ENCODE data around the gene PLSCR2. TPM values are rescaled to one million over a fixed set of nuclear protein-coding genes. Genes with fewer than 3 reads are reported as not detected.

The PLSCR2 gene
- total RNA-seq, 4 donors from 2014 or later, result not detected

DNA sequence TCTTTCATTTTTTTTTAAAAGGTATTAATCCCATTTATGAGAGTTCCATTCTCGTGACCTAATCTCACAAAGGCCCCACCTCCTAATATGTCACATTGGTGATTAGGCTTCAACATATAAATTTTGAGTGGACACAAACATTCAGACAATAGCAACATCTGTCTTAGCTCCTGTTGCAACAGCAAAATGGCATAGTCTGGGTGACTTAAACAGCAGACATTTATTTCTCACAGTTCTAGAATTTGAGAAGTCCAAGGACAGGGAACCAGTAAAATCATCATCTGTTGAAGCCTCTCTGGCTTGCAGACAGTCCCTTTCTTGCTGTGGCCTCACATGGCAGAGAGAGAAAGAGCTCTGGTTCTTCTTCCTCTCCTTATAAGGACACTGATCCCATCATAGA, 3.2 kb upstream of the PLSCR2 start:
- TF ChIP-seq, protein P1, sequence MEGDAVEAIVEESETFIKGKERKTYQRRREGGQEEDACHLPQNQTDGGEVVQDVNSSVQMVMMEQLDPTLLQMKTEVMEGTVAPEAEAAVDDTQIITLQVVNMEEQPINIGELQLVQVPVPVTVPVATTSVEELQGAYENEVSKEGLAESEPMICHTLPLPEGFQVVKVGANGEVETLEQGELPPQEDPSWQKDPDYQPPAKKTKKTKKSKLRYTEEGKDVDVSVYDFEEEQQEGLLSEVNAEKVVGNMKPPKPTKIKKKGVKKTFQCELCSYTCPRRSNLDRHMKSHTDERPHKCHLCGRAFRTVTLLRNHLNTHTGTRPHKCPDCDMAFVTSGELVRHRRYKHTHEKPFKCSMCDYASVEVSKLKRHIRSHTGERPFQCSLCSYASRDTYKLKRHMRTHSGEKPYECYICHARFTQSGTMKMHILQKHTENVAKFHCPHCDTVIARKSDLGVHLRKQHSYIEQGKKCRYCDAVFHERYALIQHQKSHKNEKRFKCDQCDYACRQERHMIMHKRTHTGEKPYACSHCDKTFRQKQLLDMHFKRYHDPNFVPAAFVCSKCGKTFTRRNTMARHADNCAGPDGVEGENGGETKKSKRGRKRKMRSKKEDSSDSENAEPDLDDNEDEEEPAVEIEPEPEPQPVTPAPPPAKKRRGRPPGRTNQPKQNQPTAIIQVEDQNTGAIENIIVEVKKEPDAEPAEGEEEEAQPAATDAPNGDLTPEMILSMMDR (IDR thresholded peaks at IDR 0.05; ENCODE audit: low read depth), result no peak

DNA sequence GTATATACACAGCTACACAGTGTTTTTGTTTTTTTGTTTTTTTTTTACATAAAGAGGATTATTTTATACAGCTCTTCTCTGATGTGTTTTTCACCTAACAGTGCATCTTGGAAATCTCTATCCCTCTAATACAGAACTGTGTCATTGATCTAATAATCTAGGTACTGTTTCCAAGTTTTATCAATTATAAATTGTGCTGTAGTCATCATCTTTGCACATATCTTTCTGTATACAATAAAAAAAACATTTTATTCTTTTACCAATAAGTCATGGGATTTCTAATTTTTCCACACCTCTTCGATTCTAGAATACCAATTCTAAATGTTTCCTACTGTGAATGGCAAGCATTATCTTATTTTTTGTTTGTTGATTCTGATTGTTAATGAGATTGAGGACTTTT, 1.7 kb upstream of the PLSCR2 start:
- TF ChIP-seq, protein P1 (IDR thresholded peaks at IDR 0.05; ENCODE audit: low read depth), result no peak

DNA sequence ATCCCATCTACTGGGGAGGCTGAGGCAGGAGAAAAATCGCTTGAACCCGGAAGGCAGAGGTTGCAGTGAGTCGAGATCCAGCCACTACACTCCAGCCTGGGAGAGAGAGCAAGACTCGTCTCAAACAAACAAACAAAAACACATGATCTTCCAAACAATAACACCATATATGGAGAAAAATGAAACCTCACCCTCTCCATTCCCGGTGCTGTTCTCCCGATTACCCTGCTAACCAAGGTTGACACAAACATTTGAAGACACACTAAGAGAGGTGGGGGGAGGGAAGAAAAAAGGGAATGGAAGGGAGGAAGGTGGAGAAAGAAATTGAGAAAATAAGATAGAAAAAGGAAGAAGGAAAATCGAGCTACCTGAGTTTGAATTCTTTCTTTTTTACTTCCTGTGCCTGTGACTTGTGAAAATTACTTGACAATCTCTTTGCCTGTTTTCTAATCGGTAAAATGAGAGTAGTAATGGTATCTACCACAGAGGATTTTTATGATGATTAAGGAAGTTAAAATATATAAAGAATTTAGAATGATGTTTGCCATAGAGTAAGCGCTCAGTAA, 1.1 kb upstream of the PLSCR2 start:
- TF ChIP-seq, protein P1 (IDR thresholded peaks at IDR 0.05; ENCODE audit: low read depth), result no peak

DNA sequence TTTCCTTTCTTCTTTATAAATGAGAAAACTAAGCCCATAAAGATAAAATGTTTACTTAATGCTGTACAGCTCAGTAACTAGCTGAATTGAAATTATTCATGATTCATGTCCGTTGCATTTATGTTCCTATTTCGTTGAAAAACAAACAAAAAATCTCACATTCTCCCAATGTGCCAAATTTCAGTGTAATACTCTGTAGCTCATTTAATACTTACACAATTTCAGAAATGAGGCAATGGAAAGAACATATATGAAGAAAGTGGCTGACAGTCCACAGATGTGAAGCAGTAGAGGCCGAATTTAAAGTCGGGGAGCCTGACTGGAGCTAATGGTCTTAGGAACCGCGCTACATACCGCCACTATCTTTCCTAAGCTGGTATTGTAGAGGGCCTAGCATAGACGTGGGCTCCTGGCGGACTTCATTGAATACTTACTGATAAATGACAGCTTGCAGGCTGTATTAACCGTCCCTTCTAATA, 651 bp downstream of the PLSCR2 start:
- TF ChIP-seq, protein P1 (IDR thresholded peaks at IDR 0.05; ENCODE audit: low read depth), result no peak

DNA sequence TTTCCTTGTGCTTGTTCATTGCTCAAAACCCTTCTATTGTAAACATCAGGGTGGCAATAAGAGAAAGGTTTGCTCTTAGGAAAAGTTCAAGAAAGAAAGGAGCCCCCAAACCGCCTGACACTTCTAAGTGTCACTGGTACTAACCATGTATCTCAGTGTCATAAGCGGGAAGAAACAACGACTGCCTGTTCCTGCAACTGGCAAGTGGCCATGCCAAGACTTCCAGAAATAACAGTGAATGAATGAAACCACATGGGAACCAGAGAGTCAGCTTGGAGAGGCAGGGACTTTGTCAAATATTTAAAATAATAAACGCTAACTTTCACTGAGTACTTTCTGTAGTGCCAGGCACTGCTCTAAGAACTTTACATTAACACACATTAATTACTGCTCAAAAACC, 1.1 kb downstream of the PLSCR2 start:
- TF ChIP-seq, protein P1 (IDR thresholded peaks at IDR 0.05; ENCODE audit: low read depth), result no peak

DNA sequence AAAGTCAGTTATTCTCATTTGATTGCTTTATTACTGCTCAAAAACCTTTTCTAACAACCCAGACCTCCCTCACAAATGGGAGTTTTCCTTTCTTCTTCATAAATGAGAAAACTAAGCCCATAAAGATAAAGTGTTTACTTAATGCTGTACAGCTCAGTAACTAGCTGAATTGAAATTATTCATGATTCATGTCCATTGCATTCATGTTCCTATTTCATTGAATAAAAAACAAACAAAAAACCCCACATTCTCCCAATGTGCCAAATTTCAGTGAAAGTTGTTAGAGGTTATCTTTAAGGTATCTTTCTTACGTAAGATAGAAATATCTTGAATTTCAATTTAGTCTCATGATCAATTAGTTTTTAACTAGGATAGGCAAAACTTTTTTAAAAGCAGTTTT, 2.8 kb downstream of the PLSCR2 start:
- TF ChIP-seq, protein P1 (IDR thresholded peaks at IDR 0.05; ENCODE audit: low read depth), result no peak

DNA sequence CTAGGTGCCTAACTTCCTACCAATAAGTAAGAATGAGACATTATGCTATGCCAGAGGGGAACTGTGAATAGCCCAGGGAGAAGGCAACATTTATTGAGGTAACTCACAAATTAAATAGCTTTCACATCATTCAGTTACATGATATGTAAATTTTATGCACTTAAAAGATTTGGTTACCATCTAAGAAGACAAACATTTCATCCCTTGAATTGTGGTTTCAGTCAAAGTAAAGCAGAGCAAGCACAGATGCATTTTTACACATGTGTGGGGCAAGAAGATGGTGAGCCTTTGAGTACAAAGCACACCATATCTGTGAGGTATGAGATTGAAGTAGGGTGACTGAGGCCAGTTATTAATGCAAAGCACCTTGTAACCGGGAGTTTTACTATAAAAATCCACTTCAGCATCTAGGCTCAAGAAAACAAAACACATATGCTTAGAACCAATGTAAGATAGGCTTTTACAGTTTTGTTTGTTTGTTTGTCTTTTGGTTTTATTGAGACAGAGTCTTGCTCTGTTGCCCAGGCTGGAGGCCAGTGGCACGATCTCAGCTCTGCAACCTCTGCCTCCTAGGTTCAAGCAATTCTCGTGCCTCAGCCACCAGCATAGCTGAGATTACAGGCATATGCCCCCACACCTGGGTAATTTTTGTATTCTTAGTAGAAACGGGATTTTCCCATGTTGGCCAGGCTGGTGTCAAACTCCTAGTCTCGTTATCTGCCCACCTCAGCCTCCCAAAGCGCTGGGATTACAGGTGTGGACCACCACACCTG, 3.5 kb downstream of the PLSCR2 start:
- TF ChIP-seq, protein P1 (IDR thresholded peaks at IDR 0.05; ENCODE audit: low read depth), result no peak

Measured in subcutaneous adipose tissue (tissue), 4 donors.